ENCODE data around the gene AKAP5.

The AKAP5 gene

DNA sequence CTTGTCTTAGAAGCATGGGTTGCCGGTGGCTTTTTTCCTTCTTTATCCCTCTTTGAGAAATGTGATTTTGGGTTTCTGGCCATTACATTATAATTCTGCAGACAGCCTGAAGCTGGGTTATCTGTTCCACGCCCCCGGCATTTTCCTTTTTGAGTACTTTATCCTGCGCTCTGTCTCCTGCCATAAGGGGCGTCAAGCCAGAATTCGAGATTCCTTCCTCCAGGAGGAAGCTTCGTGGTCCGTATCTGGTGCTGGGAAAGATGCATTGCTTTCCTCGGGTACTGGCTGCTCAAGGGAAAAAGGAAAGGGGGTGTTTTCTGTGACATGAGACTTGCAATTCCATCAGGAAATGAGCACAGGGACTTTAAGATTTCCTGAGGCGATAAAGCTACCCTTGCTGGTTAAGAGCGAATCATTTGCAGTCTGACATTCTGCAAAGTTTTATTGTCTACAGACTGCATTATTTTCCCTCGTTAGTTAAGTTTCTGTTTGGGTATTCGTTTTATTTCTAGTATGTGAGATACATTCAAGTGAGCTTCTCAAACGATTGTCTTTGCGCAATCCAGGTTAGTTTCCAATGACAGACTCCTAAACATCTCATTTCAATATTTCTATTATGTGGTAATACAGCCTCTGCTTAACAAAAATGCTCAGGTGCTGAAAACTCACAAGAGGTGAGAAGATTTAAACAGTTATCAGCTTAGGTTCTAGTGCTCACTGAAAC, 694 bp downstream of the AKAP5 start:
- no peaks in the 10 kb centered on the region for H3K9me2 ChIP-seq (ENCODE audit: low read depth, low read length)
- H4K20me1 ChIP-seq (ENCODE audit: insufficient read depth, low read length): no peaks in the 10 kb centered on the region
- TF ChIP-seq, protein P1, sequence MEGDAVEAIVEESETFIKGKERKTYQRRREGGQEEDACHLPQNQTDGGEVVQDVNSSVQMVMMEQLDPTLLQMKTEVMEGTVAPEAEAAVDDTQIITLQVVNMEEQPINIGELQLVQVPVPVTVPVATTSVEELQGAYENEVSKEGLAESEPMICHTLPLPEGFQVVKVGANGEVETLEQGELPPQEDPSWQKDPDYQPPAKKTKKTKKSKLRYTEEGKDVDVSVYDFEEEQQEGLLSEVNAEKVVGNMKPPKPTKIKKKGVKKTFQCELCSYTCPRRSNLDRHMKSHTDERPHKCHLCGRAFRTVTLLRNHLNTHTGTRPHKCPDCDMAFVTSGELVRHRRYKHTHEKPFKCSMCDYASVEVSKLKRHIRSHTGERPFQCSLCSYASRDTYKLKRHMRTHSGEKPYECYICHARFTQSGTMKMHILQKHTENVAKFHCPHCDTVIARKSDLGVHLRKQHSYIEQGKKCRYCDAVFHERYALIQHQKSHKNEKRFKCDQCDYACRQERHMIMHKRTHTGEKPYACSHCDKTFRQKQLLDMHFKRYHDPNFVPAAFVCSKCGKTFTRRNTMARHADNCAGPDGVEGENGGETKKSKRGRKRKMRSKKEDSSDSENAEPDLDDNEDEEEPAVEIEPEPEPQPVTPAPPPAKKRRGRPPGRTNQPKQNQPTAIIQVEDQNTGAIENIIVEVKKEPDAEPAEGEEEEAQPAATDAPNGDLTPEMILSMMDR (IDR thresholded peaks at IDR 0.05; ENCODE audit: low read length): no peak
- TF ChIP-seq EZH2 (IDR thresholded peaks at IDR 0.05; ENCODE audit: borderline replicate concordance, low read length): no peak
- H3K9me3 ChIP-seq (ENCODE audit: low read length): no peaks in the 10 kb centered on the region
- H3K36me3 ChIP-seq (ENCODE audit: insufficient read depth, low read length): peaks cover 10% of the 10 kb centered on the region; the same call in 1 of the 2 replicates
- H3K79me2 ChIP-seq (ENCODE audit: insufficient read depth, low read length): no peaks in the 10 kb centered on the region
- H3F3A ChIP-seq (ENCODE audit: insufficient read depth, low read length): no peaks in the 10 kb centered on the region
- peaks cover 31% of the 10 kb centered on the region for H3K4me1 ChIP-seq (ENCODE audit: insufficient read depth, low read length, severe bottlenecking)
- H3K4me2 ChIP-seq (ENCODE audit: low read length): peak overlapping the region; percentile 95
- peak overlapping the region; percentile 69 for H3K9ac ChIP-seq (ENCODE audit: low read length)
- no peak overlapping the region for H2AFZ ChIP-seq (ENCODE audit: low read length)
- no peak overlapping the region for H3K27ac ChIP-seq (ENCODE audit: low read depth, low read length, poor library complexity, severe bottlenecking)
- peak overlapping the region; percentile 70 for H3K4me3 ChIP-seq (ENCODE audit: low read depth, low read length, poor library complexity, severe bottlenecking)
- no peaks in the 10 kb centered on the region for H3K27me3 ChIP-seq (ENCODE audit: insufficient read depth, low read length)

- Histone ChIP-seq H2AFZ (ENCODE audit: low read length) (no peak overlapping the region), H3F3A (ENCODE audit: insufficient read depth, low read length) (no peaks in the 10 kb centered on the region), H3K79me2 (ENCODE audit: insufficient read depth, low read length) (no peaks in the 10 kb centered on the region), H3K4me2 (ENCODE audit: low read length) (no peak overlapping the region), H3K4me1 (ENCODE audit: insufficient read depth, low read length, severe bottlenecking) (peaks cover 31% of the 10 kb centered on the region), H3K4me3 (ENCODE audit: low read depth, low read length, poor library complexity, severe bottlenecking) (no peak overlapping the region), H3K9ac (ENCODE audit: low read length) (no peak overlapping the region), H3K36me3 (ENCODE audit: insufficient read depth, low read length) (peaks cover 7% of the 10 kb centered on the region; the same call in 1 of the 2 replicates), H3K27ac (ENCODE audit: low read depth, low read length, poor library complexity, severe bottlenecking) (no peak overlapping the region), H4K20me1 (ENCODE audit: insufficient read depth, low read length) (no peaks in the 10 kb centered on the region), H3K9me3 (ENCODE audit: low read length) (no peaks in the 10 kb centered on the region), H3K9me2 (ENCODE audit: low read depth, low read length) (no peaks in the 10 kb centered on the region), H3K27me3 (ENCODE audit: insufficient read depth, low read length) (no peaks in the 10 kb centered on the region)
- TF ChIP-seq, protein P1 (IDR thresholded peaks at IDR 0.05; ENCODE audit: low read length): no peak
- no peak for TF ChIP-seq EZH2 (IDR thresholded peaks at IDR 0.05; ENCODE audit: borderline replicate concordance, low read length)
These were observed 1.8 kb downstream of the AKAP5 start for GRCh38 chr14:64467101-64467500.

GRCh38 chr14:64467566-64467965, 2.3 kb downstream of the AKAP5 start:
- Histone ChIP-seq H3K36me3 (ENCODE audit: insufficient read depth, low read length) (peaks cover 2% of the 10 kb centered on the region; the same call in 1 of the 2 replicates), H3K9ac (ENCODE audit: low read length) (no peak overlapping the region), H3K9me2 (ENCODE audit: low read depth, low read length) (no peaks in the 10 kb centered on the region), H3K27me3 (ENCODE audit: insufficient read depth, low read length) (no peaks in the 10 kb centered on the region), H3K4me3 (ENCODE audit: low read depth, low read length, poor library complexity, severe bottlenecking) (no peak overlapping the region), H3K4me2 (ENCODE audit: low read length) (no peak overlapping the region), H3F3A (ENCODE audit: insufficient read depth, low read length) (no peaks in the 10 kb centered on the region), H3K4me1 (ENCODE audit: insufficient read depth, low read length, severe bottlenecking) (peaks cover 31% of the 10 kb centered on the region), H3K9me3 (ENCODE audit: low read length) (no peaks in the 10 kb centered on the region), H2AFZ (ENCODE audit: low read length) (no peak overlapping the region), H4K20me1 (ENCODE audit: insufficient read depth, low read length) (no peaks in the 10 kb centered on the region), H3K27ac (ENCODE audit: low read depth, low read length, poor library complexity, severe bottlenecking) (no peak overlapping the region), H3K79me2 (ENCODE audit: insufficient read depth, low read length) (no peaks in the 10 kb centered on the region)
- TF ChIP-seq, protein P1 (IDR thresholded peaks at IDR 0.05; ENCODE audit: low read length): no peak
- TF ChIP-seq EZH2 (IDR thresholded peaks at IDR 0.05; ENCODE audit: borderline replicate concordance, low read length): no peak

All from OCI-LY1 (cell line).